ENCODE measurements around the gene ICAM5.

The ICAM5 gene

DNA sequence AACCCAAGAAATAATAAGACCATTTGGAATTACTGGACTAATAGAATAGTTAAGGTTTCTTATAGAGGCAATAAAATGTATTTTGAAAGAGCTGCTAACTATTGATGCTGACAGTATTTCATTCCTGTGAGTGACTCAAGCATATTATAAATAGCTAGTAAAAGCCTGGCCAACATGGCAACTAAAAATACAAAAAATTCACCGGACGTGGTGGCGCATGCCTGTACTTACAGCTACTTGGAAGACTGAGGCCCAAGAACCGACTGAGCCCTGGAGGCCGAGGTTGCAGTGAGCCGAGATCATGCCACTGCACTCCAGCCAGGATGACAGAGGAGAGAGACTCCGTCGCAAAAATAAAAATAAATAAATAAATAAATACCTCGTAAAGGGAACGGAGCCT, 55.0 kb downstream of the ICAM5 start:
- no peaks in the 10 kb centered on the region for H3K36me3 ChIP-seq (replicated peaks)
- in situ Hi-C loops (cut with MboI; ENCODE audit: low sequenced_read_pairs), result no loop called here

More for the DNA sequence above, 55.0 kb downstream of the ICAM5 start:
- no peaks in the 10 kb centered on the region for H3K4me1 ChIP-seq
- no peak for DNase-seq (ENCODE audit: low spot score in 2 of 2)
- no peaks in the 10 kb centered on the region for H3K27me3 ChIP-seq (ENCODE audit: low read depth)
- H3K4me3 ChIP-seq, result no peak overlapping the region
- no peaks in the 10 kb centered on the region for H3K9me3 ChIP-seq

Measured in HAP-1 (cell line).